ENCODE data around the gene RAF1.

DNA sequence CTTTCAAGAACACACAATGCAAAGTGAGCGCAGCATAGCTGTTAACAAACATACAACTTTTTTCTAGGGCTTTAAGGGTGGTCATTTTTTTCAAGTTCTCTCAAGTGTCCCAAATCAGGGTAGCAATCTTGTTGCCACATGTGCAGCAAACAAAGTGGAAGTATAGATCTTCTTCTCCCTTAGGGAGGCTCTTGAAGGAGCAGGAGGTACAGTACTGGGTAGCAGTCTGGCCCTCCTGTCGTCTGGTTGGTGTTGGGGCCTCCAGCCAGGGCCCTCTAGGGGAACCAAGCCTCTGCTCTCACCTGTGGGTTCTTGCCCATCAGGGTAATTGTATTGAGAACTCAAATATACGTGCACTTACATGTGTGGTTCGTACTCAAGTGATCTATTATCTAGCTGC lies 81.2 kb downstream of the RAF1 start:
- TF ChIP-seq, protein P1, sequence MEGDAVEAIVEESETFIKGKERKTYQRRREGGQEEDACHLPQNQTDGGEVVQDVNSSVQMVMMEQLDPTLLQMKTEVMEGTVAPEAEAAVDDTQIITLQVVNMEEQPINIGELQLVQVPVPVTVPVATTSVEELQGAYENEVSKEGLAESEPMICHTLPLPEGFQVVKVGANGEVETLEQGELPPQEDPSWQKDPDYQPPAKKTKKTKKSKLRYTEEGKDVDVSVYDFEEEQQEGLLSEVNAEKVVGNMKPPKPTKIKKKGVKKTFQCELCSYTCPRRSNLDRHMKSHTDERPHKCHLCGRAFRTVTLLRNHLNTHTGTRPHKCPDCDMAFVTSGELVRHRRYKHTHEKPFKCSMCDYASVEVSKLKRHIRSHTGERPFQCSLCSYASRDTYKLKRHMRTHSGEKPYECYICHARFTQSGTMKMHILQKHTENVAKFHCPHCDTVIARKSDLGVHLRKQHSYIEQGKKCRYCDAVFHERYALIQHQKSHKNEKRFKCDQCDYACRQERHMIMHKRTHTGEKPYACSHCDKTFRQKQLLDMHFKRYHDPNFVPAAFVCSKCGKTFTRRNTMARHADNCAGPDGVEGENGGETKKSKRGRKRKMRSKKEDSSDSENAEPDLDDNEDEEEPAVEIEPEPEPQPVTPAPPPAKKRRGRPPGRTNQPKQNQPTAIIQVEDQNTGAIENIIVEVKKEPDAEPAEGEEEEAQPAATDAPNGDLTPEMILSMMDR (conservative IDR thresholded peaks at IDR 0.05; ENCODE audit: low read depth, low read length) = no peak
- TF ChIP-seq EZH2 (IDR thresholded peaks at IDR 0.05; ENCODE audit: borderline replicate concordance, low read depth, low read length, poor library complexity, severe bottlenecking) = no peak

Data from A673 (cell line).